Right lobe of liver (tissue), 4 donors: Measurements from ENCODE around the gene MN1.

Experiments used
- POLR2A ChIP-seq: fragments of 450-650 bp; IDR thresholded peaks from one replicate; pipeline ENCODE4 v1.6.1; 2017; ENCODE audit warnings: antibody characterized with exemption, mild to moderate bottlenecking
- TF ChIP-seq, protein P1 (sequence below), 4 donors: fragments of 200-600 bp in 3 of 4; fragments of 450-650 bp in 1 of 4; IDR thresholded peaks; one replicate each; pipeline versions ENCODE4 v1.5.1 to v1.8.0; 2016 to 2022; ENCODE audit warnings: antibody characterized with exemption in 4 of 4, mild to moderate bottlenecking in 2 of 4
- donor health status: DM: no; HTN: no; CAD: no.
- donor health status: DM: no; HTN: no; CAD: no.
- donor health status: DM: no; HTN: yes; CAD: no.

DNA sequence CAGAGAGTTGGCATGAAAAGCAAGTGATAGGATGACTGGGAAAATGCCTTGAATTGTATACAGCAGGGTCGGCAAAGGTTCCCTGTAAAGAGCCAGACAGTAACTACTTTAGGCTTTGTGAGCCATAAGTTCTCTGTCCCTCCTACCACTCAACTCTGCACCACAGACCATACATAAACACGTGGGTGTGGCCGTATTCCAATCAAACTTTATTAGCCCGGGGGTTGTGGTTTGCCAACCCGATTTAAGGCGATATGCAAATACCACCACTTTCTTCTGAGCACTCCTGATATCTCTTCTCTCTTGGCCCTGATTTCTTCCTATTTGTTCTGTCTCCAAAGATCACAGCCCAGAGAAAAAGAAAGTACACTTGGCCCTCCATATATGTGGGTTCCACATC is 87.5 kb downstream of the MN1 start:
- TF ChIP-seq, protein P1, sequence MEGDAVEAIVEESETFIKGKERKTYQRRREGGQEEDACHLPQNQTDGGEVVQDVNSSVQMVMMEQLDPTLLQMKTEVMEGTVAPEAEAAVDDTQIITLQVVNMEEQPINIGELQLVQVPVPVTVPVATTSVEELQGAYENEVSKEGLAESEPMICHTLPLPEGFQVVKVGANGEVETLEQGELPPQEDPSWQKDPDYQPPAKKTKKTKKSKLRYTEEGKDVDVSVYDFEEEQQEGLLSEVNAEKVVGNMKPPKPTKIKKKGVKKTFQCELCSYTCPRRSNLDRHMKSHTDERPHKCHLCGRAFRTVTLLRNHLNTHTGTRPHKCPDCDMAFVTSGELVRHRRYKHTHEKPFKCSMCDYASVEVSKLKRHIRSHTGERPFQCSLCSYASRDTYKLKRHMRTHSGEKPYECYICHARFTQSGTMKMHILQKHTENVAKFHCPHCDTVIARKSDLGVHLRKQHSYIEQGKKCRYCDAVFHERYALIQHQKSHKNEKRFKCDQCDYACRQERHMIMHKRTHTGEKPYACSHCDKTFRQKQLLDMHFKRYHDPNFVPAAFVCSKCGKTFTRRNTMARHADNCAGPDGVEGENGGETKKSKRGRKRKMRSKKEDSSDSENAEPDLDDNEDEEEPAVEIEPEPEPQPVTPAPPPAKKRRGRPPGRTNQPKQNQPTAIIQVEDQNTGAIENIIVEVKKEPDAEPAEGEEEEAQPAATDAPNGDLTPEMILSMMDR (IDR thresholded peaks at IDR 0.05), result no peak
- no peak for TF ChIP-seq POLR2A
